SU-DHL-6 (cell line): ENCODE measurements around the gene NFYC.

Experiments used
- H2AFZ ChIP-seq: fragments of 200-600 bp; sonication (generic); 2 replicates; pipeline ENCODE4 v1.6.1; 2014; ENCODE audit warnings: low read depth, mild to moderate bottlenecking, moderate library complexity, mixed read lengths, antibody characterized with exemption, low read length; ENCODE audit not compliant: severe bottlenecking
- H3F3A ChIP-seq: fragments of 200-600 bp; shearing (Covaris generic); 2 replicates; pipeline ENCODE4 v1.6.0; 2016; ENCODE audit warnings: antibody characterized with exemption, mild to moderate bottlenecking; ENCODE audit not compliant: insufficient read depth
- H3K27ac ChIP-seq: fragments of 200-600 bp; sonication (generic); 2 replicates; pipeline ENCODE4 v1.5.1; 2016; ENCODE audit warnings: low read depth, mild to moderate bottlenecking, low read length, moderate library complexity, mixed read lengths
- H3K27me3 ChIP-seq: fragments of 200-600 bp; sonication (generic), shearing (Covaris generic); 2 replicates; pipeline ENCODE4 v1.6.0; 2014; ENCODE audit warnings: mild to moderate bottlenecking, low read length
- H3K36me3 ChIP-seq: fragments of 200-600 bp; sonication (generic); 2 replicates; pipeline ENCODE4 v1.6.1; 2014; ENCODE audit warnings: mild to moderate bottlenecking, low read length, mixed read lengths
- H3K4me2 ChIP-seq: fragments of 300-600, 200-600 bp; shearing (Covaris generic), sonication (generic); 2 replicates; pipeline ENCODE4 v1.6.0; 2014; ENCODE audit warnings: low read length, low read depth, mild to moderate bottlenecking; ENCODE audit not compliant: poor library complexity, severe bottlenecking
- H3K4me3 ChIP-seq: fragments of 200-600 bp; sonication (generic); 2 replicates; pipeline ENCODE4 v1.5.1; 2014; ENCODE audit warnings: antibody characterized with exemption, low read length, mild to moderate bottlenecking, mixed read lengths; ENCODE audit not compliant: insufficient read depth, poor library complexity, severe bottlenecking
- H3K79me2 ChIP-seq: fragments of 200-600 bp; sonication (generic); 2 replicates; pipeline ENCODE4 v1.6.1; 2014; ENCODE audit warnings: mild to moderate bottlenecking, low read length, moderate library complexity; ENCODE audit not compliant: insufficient read depth
- H3K9ac ChIP-seq: fragments of 200-600 bp; sonication (generic); 2 replicates; pipeline ENCODE4 v1.7.0; 2014; ENCODE audit warnings: mild to moderate bottlenecking, low read length
- H3K9me2 ChIP-seq: fragments of 200-600 bp; sonication (generic); replicated peaks from 2 replicates; pipeline ENCODE4 v1.6.1; 2014; ENCODE audit warnings: low read length; ENCODE audit not compliant: insufficient read depth
- H3K9me3 ChIP-seq: fragments of 200-600 bp; sonication (generic); 2 replicates; pipeline ENCODE4 v1.6.1; 2014; ENCODE audit warnings: low read length, mixed read lengths; ENCODE audit not compliant: insufficient read depth
- H4K20me1 ChIP-seq: fragments of 200-600 bp; sonication (generic); 2 replicates; pipeline ENCODE4 v1.6.1; 2014; ENCODE audit warnings: low read depth, mild to moderate bottlenecking, antibody characterized with exemption, low read length, moderate library complexity, mixed read lengths
- EZH2phosphoT487 ChIP-seq: fragments of 200-600 bp; sonication (generic), shearing (Covaris generic); conservative IDR thresholded peaks from 2 replicates; pipeline ENCODE4 v1.6.1; 2018; ENCODE audit warnings: mild to moderate bottlenecking, antibody characterized with exemption, low read length, moderate library complexity, mixed read lengths
- TF ChIP-seq, protein P1 (sequence below): fragments of 200-600 bp; sonication (generic); IDR thresholded peaks from one replicate; pipeline ENCODE4 v1.5.1; 2017; ENCODE audit warnings: antibody characterized with exemption, mild to moderate bottlenecking, low read length, moderate library complexity; ENCODE audit not compliant: insufficient read depth, poor library complexity, severe bottlenecking

NFYC gene

DNA sequence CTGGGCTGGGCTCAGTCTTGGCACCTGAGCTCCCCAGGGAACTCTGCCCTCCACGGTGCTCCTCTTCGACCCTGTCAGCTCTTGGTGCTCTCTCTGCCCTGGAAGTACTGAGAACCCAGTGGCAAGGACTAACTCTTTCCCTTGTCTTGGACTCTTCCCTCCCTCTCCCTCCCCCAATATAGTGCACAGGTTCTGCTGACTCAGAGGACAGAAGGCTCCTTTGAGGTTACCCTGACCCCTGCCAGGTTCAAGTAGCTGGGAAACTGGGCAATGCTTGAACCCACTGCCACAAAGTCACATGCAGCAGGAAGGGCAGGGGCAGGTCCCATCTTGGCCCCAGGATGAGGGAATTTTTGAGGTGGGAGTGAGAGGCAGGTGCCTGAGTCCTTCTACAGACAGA, 112.4 kb downstream of the NFYC start:
- Histone ChIP-seq H3F3A (no peaks in the 10 kb centered on the region), H4K20me1 (no peaks in the 10 kb centered on the region), H3K9me3 (no peaks in the 10 kb centered on the region), H3K36me3 (no peaks in the 10 kb centered on the region), H2AFZ (no peak overlapping the region), H3K9me2 (no peaks in the 10 kb centered on the region), H3K4me2 (no peak overlapping the region), H3K79me2 (no peaks in the 10 kb centered on the region), H3K27me3 (no peaks in the 10 kb centered on the region), H3K27ac (no peak overlapping the region), H3K4me3 (no peak overlapping the region), H3K9ac (no peak overlapping the region)
- TF ChIP-seq EZH2phosphoT487, result no peak
- TF ChIP-seq, protein P1, sequence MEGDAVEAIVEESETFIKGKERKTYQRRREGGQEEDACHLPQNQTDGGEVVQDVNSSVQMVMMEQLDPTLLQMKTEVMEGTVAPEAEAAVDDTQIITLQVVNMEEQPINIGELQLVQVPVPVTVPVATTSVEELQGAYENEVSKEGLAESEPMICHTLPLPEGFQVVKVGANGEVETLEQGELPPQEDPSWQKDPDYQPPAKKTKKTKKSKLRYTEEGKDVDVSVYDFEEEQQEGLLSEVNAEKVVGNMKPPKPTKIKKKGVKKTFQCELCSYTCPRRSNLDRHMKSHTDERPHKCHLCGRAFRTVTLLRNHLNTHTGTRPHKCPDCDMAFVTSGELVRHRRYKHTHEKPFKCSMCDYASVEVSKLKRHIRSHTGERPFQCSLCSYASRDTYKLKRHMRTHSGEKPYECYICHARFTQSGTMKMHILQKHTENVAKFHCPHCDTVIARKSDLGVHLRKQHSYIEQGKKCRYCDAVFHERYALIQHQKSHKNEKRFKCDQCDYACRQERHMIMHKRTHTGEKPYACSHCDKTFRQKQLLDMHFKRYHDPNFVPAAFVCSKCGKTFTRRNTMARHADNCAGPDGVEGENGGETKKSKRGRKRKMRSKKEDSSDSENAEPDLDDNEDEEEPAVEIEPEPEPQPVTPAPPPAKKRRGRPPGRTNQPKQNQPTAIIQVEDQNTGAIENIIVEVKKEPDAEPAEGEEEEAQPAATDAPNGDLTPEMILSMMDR, result no peak

DNA sequence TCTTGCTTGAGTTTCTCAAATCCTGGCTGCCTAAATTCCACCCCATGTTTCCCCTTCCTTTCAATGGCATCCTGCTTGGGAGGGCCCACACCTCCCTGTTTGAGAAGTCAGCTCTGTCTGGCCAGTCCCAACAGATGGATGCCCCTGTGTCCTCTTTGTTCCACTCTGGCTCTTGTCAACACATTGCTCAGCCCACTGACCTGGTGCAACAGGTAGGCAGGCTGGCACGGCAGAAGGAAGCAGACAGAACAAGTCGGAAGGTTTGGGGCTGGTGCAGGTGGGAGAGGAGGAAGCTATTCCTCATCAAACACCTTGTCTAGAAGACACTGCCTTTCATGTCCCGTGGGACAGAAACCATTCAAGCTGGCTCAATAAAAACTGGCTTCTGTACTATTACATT, 114.7 kb downstream of the NFYC start:
- H3K9ac ChIP-seq, result no peak overlapping the region
- H3K4me2 ChIP-seq, result no peak overlapping the region

DNA sequence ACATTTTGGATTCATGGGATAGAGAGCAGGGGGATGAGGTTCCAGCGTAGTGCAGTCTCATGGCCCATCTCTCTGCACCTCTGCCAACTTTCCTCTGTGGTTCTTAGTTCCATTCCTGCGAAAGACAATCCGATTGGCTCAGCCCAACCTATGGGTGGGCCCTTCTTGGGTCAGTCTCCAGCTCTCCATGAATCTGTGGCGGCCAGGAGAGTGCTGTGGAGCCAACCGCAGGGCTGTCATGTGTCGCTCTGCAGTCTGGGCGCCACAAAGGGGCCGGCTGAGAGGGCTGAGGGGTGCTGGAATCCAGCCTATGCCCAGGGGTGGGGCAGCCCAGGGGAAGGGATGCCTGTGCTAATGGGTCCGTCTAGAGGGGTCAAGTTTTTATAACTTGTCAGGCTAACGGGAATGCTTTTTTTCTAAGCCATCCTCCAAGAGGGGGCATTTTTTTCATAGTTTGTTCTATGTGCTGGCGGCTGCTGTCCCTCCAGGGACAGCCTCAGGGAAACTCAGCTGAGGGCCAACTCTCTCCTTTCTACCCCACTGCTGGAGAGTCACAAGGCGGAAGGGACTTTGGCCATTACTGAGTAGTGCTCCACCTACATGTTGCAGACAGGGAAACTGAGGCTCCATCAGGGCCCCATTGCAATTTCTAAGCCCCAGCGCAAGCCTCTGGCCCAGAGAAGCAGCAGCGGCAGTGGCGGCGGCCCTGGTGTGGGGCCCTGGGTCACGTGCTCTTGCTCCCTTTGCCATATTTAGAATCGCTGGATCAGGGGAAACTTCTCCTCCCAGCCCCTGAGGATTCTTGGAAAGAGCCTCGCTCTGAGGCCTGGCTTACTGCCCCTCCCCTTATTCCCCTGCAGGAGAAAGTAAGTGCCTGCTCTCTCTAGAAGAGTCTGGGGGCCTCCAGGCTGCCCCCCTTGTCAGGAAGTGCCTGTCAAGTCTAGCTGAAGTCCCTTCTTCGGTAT, 115.5 kb downstream of the NFYC start:
- TF ChIP-seq EZH2phosphoT487, result no peak
- TF ChIP-seq, protein P1, result no peak
- H3K9me2 ChIP-seq, result no peaks in the 10 kb centered on the region
- no peaks in the 10 kb centered on the region for H3F3A ChIP-seq
- H3K9ac ChIP-seq, result no peak overlapping the region
- H3K27me3 ChIP-seq, result no peaks in the 10 kb centered on the region
- no peak overlapping the region for H3K4me2 ChIP-seq
- no peaks in the 10 kb centered on the region for H4K20me1 ChIP-seq
- no peak overlapping the region for H2AFZ ChIP-seq
- H3K27ac ChIP-seq, result no peak overlapping the region
- no peaks in the 10 kb centered on the region for H3K9me3 ChIP-seq
- H3K79me2 ChIP-seq, result no peaks in the 10 kb centered on the region
- no peaks in the 10 kb centered on the region for H3K36me3 ChIP-seq
- H3K4me3 ChIP-seq, result no peak overlapping the region

More for the DNA sequence above, 114.7 kb downstream of the NFYC start:
- Histone ChIP-seq H3K9me3 (no peaks in the 10 kb centered on the region), H3K36me3 (no peaks in the 10 kb centered on the region), H3K9me2 (no peaks in the 10 kb centered on the region), H3K79me2 (no peaks in the 10 kb centered on the region), H3K4me3 (no peak overlapping the region), H3F3A (no peaks in the 10 kb centered on the region), H3K27ac (no peak overlapping the region), H4K20me1 (no peaks in the 10 kb centered on the region), H2AFZ (no peak overlapping the region), H3K27me3 (no peaks in the 10 kb centered on the region)
- TF ChIP-seq, protein P1, result no peak
- TF ChIP-seq EZH2phosphoT487, result no peak
